ENCODE results near the gene CD52.

Gene CD52

GRCh38 chr1:26317612-26318337 is at the start of gene CD52:
Gene CD52, plus strand, starts transcription at chr1:26317958. Its CDS starts 60 bp downstream, at chr1:26318018.
- peak in 1 of 2 donors; percentile 65 for DNase-seq (ENCODE audit: low read depth in 2 of 2)

- no peak for DNase-seq (ENCODE audit: low read depth in 2 of 2)
These were observed 49.2 kb upstream of the CD52 start for GRCh38 chr1:26268290-26269197.

- DNase-seq (ENCODE audit: low read depth in 2 of 2), result no peak
These were observed 48.6 kb upstream of the CD52 start for GRCh38 chr1:26269198-26269550.

DNA sequence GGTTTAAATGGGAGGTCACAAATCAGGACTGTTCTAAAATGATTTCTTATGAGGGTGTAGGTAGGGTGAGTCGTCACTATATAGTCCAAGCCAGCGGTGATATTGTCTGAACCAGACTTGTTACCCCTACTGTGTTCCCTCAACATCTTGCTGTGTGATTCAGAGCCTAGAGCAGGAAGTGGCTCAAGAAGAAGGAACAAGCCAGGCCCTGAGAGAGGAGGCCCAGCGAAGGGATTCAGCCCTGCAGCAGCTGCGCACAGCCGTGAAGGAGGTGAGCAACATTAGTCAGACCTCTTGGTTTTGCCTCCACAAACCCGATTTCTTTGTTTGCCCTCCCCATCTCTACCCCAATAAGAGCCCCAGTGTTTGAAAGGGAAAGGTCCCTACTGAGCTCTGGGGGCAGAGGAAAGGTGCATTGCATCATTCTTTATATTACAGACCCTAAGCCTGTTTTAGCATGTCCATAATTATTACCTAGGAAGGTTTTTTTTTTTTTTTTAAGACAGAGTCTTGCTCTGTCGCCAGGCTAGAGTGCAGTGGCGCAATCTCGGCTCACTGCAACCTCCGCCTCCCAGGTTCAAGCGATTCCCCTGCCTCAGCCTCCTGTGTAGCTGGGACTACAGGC is 42.8 kb upstream of the CD52 start:
- no peak for DNase-seq (ENCODE audit: low read depth in 2 of 2)

GRCh38 chr1:26275580-26276431 is 42.0 kb upstream of the CD52 start:
- DNase-seq (ENCODE audit: low read depth in 2 of 2), result peak; percentile 79 to 80

DNA sequence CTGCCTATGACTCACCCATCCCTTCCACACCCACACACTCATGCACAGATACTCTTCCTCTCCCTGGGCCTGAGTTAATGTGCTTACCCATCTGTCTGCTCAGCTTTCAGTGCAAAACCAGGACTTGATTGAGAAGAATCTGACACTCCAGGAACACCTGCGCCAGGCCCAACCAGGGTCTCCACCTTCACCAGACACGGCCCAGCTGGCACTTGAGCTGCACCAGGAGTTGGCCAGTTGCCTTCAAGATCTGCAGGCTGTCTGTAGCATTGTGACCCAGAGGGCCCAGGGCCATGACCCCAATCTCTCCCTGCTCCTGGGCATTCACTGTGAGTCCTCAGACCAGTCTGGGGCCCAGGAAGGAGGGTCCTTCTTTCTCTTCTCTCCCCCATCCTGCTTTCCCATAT is 41.3 kb upstream of the CD52 start:
- DNase-seq (ENCODE audit: low read depth in 2 of 2), result no peak

DNA sequence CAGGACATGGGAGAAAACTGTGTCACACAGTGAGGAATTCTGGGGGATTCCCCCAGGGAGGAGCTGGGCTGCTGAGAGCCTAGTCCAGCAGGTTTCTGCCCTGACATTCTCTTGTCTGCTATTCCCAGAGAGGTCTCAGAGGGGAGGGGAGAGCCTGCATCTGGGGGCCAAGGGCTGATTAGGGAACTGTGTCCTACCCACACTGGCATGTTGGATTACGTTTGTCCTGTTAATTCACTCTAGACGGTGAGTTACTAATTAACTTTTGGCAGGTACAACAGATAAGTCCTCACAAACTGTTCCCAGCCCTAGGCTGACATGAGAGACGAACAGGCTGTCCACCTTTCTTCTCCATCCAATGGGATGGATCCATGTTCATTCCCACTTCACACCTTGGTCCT is 40.5 kb upstream of the CD52 start:
- no peak for DNase-seq (ENCODE audit: low read depth in 2 of 2)

GRCh38 chr1:26277719-26278118 is 40.0 kb upstream of the CD52 start:
- DNase-seq (ENCODE audit: low read depth in 2 of 2), result no peak

DNA sequence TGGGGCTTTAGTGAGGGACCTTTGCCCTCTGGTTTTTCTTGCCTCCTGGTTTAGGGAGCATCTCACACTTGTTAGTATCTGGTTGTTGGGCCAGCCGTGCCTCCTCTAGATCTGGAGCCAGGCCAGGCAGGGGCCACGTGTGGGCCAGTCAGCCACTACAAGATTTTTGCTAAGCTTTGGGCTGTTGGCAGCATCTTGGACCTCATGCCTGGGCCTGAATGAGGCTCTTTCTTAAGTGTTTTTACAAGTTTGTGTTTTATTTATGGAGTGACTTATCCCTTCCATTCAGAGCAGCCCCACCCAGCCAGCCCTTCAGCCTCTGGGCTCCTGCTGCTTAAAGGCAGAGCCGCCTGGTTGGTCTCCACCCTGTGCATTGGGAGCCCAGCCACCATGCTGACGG is 39.5 kb upstream of the CD52 start:
- no peak for DNase-seq (ENCODE audit: low read depth in 2 of 2)

- no peak for DNase-seq (ENCODE audit: low read depth in 2 of 2)
These were observed 38.9 kb upstream of the CD52 start for GRCh38 chr1:26278724-26279455.

GRCh38 chr1:26279456-26280332 is 38.1 kb upstream of the CD52 start, which contains the start of gene SH3BGRL3:
Gene SH3BGRL3, plus strand, starts transcription at chr1:26280086. Its CDS starts 70 bp downstream, at chr1:26280156.
- peak; percentile 76 to 81 for DNase-seq (ENCODE audit: low read depth in 2 of 2)

DNA sequence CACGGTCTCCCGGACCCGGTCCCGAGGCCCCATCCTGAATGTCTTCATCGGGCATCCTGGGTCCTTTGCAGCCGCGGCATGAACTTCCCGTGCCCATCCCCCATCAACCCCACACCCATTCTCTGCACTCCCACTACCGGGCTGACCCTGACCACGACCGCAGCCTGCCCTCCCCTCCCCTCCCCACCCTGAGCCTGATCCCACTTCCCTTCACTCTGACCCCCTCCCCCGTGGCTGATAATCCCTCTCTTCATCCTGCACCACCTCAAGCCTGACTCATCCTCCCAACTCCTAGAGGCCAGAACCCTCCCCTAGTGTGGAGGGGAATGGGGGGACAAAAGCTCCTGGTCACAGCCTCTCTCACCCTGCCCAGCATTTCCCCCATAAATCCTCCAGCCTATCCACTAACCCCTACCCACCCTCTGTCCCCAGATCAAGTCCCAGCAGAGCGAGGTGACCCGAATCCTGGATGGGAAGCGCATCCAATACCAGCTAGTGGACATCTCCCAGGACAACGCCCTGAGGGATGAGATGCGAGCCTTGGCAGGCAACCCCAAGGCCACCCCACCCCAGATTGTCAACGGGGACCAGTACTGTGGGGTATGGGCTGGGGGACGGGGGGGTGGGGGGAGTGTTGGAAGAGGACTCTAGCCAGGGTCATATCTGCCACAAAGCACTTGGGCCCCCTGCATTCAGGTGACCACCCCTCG is 37.3 kb upstream of the CD52 start:
- DNase-seq (ENCODE audit: low read depth in 2 of 2), result no peak

GRCh38 chr1:26281091-26281958 is 36.4 kb upstream of the CD52 start:
- DNase-seq (ENCODE audit: low read depth in 2 of 2), result no peak

GRCh38 chr1:26281971-26282370 is 35.8 kb upstream of the CD52 start:
- no peak for DNase-seq (ENCODE audit: low read depth in 2 of 2)

DNA sequence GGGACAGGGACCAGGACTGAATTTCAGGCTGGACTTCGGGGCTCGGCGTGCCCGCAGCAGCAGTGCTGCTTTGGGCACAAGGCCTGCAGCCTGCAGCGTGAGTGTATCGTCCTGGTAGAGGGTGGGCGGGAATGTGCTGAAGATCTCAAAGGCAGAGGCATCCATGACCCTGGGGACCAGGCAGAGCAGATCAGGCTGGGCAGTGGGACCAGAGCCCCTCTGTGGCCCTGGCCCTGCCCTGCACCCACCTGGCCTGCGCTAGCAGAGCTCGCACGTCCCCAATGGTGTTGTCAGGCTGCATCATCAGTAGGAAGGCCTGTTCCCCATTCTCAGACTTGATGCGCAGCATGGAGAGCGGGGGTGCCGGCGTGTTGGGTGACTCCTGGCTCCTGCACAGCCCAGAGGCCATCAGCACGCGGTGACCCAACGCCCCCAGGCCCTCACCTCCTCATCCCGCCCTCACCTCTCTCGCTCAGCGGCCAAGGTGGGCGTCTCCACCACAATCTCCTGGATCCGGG is 35.3 kb upstream of the CD52 start:
- no peak for DNase-seq (ENCODE audit: low read depth in 2 of 2)

- no peak for DNase-seq (ENCODE audit: low read depth in 2 of 2)
These were observed 34.4 kb upstream of the CD52 start for GRCh38 chr1:26283279-26283853.

DNA sequence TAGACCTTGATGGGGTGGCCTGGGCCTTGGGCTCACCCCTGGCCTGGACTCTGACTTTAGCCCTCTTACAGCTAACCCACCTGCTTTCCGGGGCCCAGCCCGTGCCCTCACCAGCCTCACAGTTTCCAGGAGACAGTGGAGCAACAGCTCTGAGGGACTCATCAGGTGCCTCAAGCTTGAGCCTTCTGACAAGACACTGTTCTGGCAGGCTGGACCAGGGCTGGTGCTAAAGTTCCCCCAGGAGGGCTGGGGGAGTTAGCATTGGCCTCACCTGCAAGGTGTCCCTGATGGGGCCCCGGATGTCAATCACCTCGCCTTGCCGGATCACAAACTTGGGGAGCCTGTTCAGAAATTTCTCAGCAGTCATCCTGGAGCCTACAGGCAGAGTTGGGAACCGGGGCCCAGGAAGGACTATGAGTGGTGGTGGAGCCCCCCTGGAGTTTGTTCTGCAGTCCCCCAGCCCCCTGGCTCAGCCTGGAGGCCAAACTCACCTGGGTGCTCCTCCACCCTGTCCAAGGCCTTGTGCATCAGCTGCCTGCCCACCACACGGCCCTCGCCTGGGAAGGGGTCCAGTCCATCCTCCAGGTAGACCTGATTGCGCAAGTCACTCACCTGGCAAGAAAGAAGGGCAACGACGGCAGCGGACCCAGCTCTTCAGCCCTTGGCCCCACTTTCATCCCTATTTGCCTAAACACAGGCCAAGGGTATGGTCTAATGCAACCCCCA is 33.7 kb upstream of the CD52 start:
- no peak for DNase-seq (ENCODE audit: low read depth in 2 of 2)

Measured in activated CD4-positive, alpha-beta T cell treated with anti-CD3 and anti-CD28 coated beads for 24 hours (primary cell).